A549 (cell line): Measurements from ENCODE around the gene RASGEF1C. TPM values are rescaled to one million over a fixed set of nuclear protein-coding genes. Genes with fewer than 3 reads are reported as not detected.

Experiments
- ATAC-seq, 2 experiments: fragments of 200-7000 bp in 1 of 2; fragments of >200 bp in 1 of 2; cut with Nextera tagmentation in 1 of 2; cut with Tn5 transposase in 1 of 2; 3 replicates each; pipeline versions ENCODE4 v1.8.0 to v1.9.1; 2018 to 2020; ENCODE audit warnings: mild to moderate bottlenecking in 1 of 2, moderate library complexity in 1 of 2
- CTCF ChIA-PET: fragments of 300-600 bp; sonication (Branson Sonifier 250); formaldehyde crosslinking; extraction: SDS; loops from one replicate; lab custom pipeline; 2021; ENCODE audit warnings: antibody characterized with exemption, inconsistent platforms; lab: Yijun Ruan, JAX
- POLR2A ChIA-PET: fragments of 350-600 bp; formaldehyde crosslinking; extraction: SDS; loops from one replicate; lab custom pipeline; 2021; ENCODE audit warnings: antibody characterized with exemption, inconsistent platforms; lab: Yijun Ruan, JAX
- DNase-seq, 2 experiments: peaks; one replicate each; pipeline versions ENCODE4 v3.0.0 to v3.0.0-alpha.2; 2011 to 2016; ENCODE audit warnings: low read depth in 1 of 2, low spot score in 1 of 2
- FAIRE-seq: peaks from 2 replicates; lab custom pipeline; 2011; peaks lifted over from hg19 to GRCh38; lab: Jason Lieb, UNC
- H3K27ac ChIP-seq, 2 experiments: fragments of >200 bp; sonication (Bioruptor Twin); formaldehyde crosslinking; 3 replicates each; pipeline ENCODE4 v1.5.1; 2016 to 2017
- H3K4me1 ChIP-seq: fragments of >200 bp; sonication (Bioruptor Twin); formaldehyde crosslinking; 3 replicates; pipeline ENCODE4 v1.6.1; 2016
- H3K4me2 ChIP-seq: fragments of >200 bp; sonication (Bioruptor Twin); formaldehyde crosslinking; 3 replicates; pipeline ENCODE4 v1.6.1; 2016
- H3K4me3 ChIP-seq: fragments of >200 bp; sonication (Bioruptor Twin); formaldehyde crosslinking; 3 replicates; pipeline ENCODE4 v1.5.1; 2016
- H3K9me3 ChIP-seq: fragments of >200 bp; sonication (Bioruptor Twin); formaldehyde crosslinking; 3 replicates; pipeline ENCODE4 v1.6.1; 2016
- BHLHE40 ChIP-seq: IDR thresholded peaks from 2 replicates; pipeline ENCODE4 v1.6.1; 2012; ENCODE audit warnings: low read depth, low read length, inconsistent platforms
- CBX8 ChIP-seq: fragments of 200-600 bp; sonication (generic); IDR thresholded peaks from 2 replicates; pipeline ENCODE4 v1.6.1; 2016
- CHD2 ChIP-seq: fragments of 150-350 bp; IDR thresholded peaks from 2 replicates; pipeline ENCODE4 v1.6.1; 2014; ENCODE audit warnings: low read length; ENCODE audit not compliant: partially characterized antibody
- CHD4 ChIP-seq: fragments of 200-600 bp; sonication (generic); IDR thresholded peaks from 2 replicates; pipeline ENCODE4 v1.6.1; 2016; ENCODE audit warnings: antibody characterized with exemption, mild to moderate bottlenecking, borderline replicate concordance
- EHF ChIP-seq: fragments of 250-450 bp; sonication (Bioruptor Pico); IDR thresholded peaks from 2 replicates; pipeline ENCODE4 v1.5.0; 2020; ENCODE audit warnings: mild to moderate bottlenecking
- EP300 ChIP-seq, 2 experiments: fragments of >200 bp; sonication (Bioruptor Twin); formaldehyde crosslinking; IDR thresholded peaks; 2 replicates in 1 of 2; 3 replicates in 1 of 2; pipeline ENCODE4 v1.6.1; 2016 to 2017
- ESRRA ChIP-seq: fragments of 150-350 bp; IDR thresholded peaks from 2 replicates; pipeline ENCODE4 v1.6.1; 2014; ENCODE audit warnings: mild to moderate bottlenecking, low read length, borderline replicate concordance
- FOXS1 ChIP-seq: fragments of 250-450 bp; sonication (Bioruptor Pico); IDR thresholded peaks from 2 replicates; pipeline ENCODE4 v1.5.0; 2020; ENCODE audit warnings: mild to moderate bottlenecking, moderate library complexity
- HDAC2 ChIP-seq: fragments of 200-600 bp; sonication (generic); IDR thresholded peaks from 2 replicates; pipeline ENCODE4 v1.6.1; 2016
- HEYL ChIP-seq: fragments of 250-450 bp; sonication (Bioruptor Pico); IDR thresholded peaks from 2 replicates; pipeline ENCODE4 v1.8.0; 2021; ENCODE audit warnings: mild to moderate bottlenecking, moderate library complexity
- HOXA7 ChIP-seq: fragments of 250-450 bp; sonication (Bioruptor Pico); IDR thresholded peaks from 2 replicates; pipeline ENCODE4 v1.5.0; 2020; ENCODE audit warnings: mild to moderate bottlenecking, moderate library complexity
- HOXB13 ChIP-seq: fragments of 250-450 bp; sonication (Bioruptor Pico); IDR thresholded peaks from 2 replicates; pipeline ENCODE4 v1.5.0; 2020; ENCODE audit warnings: low read depth, mild to moderate bottlenecking, moderate library complexity
- HOXB5 ChIP-seq: fragments of 250-450 bp; sonication (Bioruptor Pico); IDR thresholded peaks from 2 replicates; pipeline ENCODE4 v1.5.0; 2020; ENCODE audit warnings: mild to moderate bottlenecking, moderate library complexity
- JUNB ChIP-seq: fragments of >200 bp; sonication (Bioruptor Twin); formaldehyde crosslinking; IDR thresholded peaks from 2 replicates; pipeline ENCODE4 v1.6.1; 2016
- KDM1A ChIP-seq: fragments of 200-600 bp; sonication (generic); IDR thresholded peaks from 2 replicates; pipeline ENCODE4 v1.6.1; 2016; ENCODE audit warnings: low read depth, mild to moderate bottlenecking
- MYC ChIP-seq: IDR thresholded peaks from 2 replicates; pipeline ENCODE4 v1.6.1; 2012; ENCODE audit warnings: mild to moderate bottlenecking, inconsistent platforms, low read length, improper control_type of control experiment, borderline replicate concordance
- NR3C1 ChIP-seq: fragments of >200 bp; sonication (Bioruptor Twin); formaldehyde crosslinking; IDR thresholded peaks from 3 replicates; pipeline ENCODE4 v1.6.1; 2017
- PHF8 ChIP-seq: fragments of 200-600 bp; sonication (generic); IDR thresholded peaks from 2 replicates; pipeline ENCODE4 v1.6.1; 2016; ENCODE audit warnings: low read depth, mild to moderate bottlenecking, antibody characterized with exemption, moderate library complexity, borderline replicate concordance
- RAD21 ChIP-seq, 2 experiments: fragments of >200 bp in 1 of 2; sonication (Bioruptor Twin) in 1 of 2; formaldehyde crosslinking in 1 of 2; IDR thresholded peaks in 1 of 2; conservative IDR thresholded peaks in 1 of 2; 2 replicates in 1 of 2; 3 replicates in 1 of 2; pipeline ENCODE4 v1.6.1; 2012 to 2018; ENCODE audit warnings: inconsistent platforms in 1 of 2
- RARB ChIP-seq: fragments of 250-450 bp; sonication (Bioruptor Pico); IDR thresholded peaks from 2 replicates; pipeline ENCODE4 v1.8.0; 2021; ENCODE audit warnings: mild to moderate bottlenecking, moderate library complexity
- RNF2 ChIP-seq: fragments of 200-600 bp; sonication (generic); IDR thresholded peaks from 2 replicates; pipeline ENCODE4 v1.6.1; 2016; ENCODE audit warnings: low read depth, mild to moderate bottlenecking, antibody characterized with exemption, moderate library complexity, borderline replicate concordance
- SMC3 ChIP-seq: fragments of >200 bp; sonication (Bioruptor Twin); formaldehyde crosslinking; IDR thresholded peaks from 3 replicates; pipeline ENCODE4 v1.6.1; 2018; ENCODE audit warnings: inconsistent platforms
- TFCP2L1 ChIP-seq: fragments of 250-450 bp; sonication (Bioruptor Pico); IDR thresholded peaks from 2 replicates; pipeline ENCODE4 v1.5.0; 2021; ENCODE audit warnings: mild to moderate bottlenecking
- ZSCAN20 ChIP-seq: fragments of 250-450 bp; sonication (Bioruptor Pico); IDR thresholded peaks from 2 replicates; pipeline ENCODE4 v1.8.0; 2022; ENCODE audit warnings: mild to moderate bottlenecking, moderate library complexity
- WGBS: methylation state at CpG from one replicate; pipeline ENCODE4 v1.1.6; 2017; ENCODE audit errors: missing lambda C conversion rate; 5-methylcytosine and 5-hydroxymethylcytosine counted together
- polyA plus RNA-seq, 4 experiments: library from polyadenylated mRNA; depleted of rRNA in 3 of 4; stranded (reverse); fragments of >200 nt; fragmentation: RNase III in 1 of 4; extraction: RNeasy Plus Mini Kit Qiagen cat#74134 plus additional on column Dnase treatment in 1 of 4; gene quantifications; 2 replicates in 3 of 4; 3 replicates in 1 of 4; pipeline ENCODE4 v1.2.3, GENCODE V29; 2011 to 2017
- TF ChIP-seq, protein P1 (sequence below): fragments of >200 bp; sonication (Bioruptor Twin); formaldehyde crosslinking; IDR thresholded peaks from 2 replicates; pipeline ENCODE4 v1.6.1; 2016
- TF ChIP-seq, protein P2 (sequence below): IDR thresholded peaks from 2 replicates; pipeline ENCODE4 v1.6.1; 2012; ENCODE audit warnings: low read depth, borderline replicate concordance

Gene RASGEF1C
- polyA plus RNA-seq, 2 of the 4 experiments (the other 2 are of a cell fraction) = 0.12 TPM; not detected in 1

DNA sequence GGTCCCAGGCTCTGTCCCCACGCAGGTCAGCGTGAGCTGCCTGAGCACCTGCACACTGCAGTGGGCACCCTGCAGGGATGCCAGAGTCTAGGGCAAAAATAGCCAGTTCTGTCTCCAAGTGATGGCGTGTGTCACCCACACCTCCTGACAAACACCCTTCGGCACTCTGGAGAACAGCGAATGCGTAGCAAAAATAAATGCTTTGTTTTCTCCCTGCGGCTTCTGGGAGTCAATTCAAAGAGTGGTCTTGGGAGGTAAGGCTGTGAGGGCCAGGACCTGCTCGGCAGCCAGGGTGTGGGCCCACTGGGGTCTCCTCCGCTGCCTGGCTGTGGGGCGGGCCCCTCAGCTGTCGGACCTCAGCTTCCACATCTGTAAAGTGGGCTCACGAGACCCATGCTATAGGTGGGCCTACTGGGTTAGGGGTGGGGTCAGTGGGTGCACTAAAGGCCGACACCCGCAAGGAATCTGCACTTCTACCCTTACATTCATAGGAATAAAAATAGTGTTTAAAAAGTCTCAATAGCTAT lies 37.4 kb downstream of the RASGEF1C start:
- ATAC-seq = no peak
- POLR2A ChIA-PET = no interaction called here
- WGBS = 91% methylated on average over 12 of the region's 14 CpGs

GRCh38 chr5:180170810-180171567 lies 38.0 kb downstream of the RASGEF1C start:
- no peak overlapping the region for H3K27ac ChIP-seq
- no peak for FAIRE-seq
- no peak for TF ChIP-seq MYC
- TF ChIP-seq TFCP2L1 (CRISPR knock-in tag) = no peak
- TF ChIP-seq HOXB13 (CRISPR knock-in tag) = no peak
- no peak for TF ChIP-seq ZSCAN20 (CRISPR knock-in tag)
- no peak for TF ChIP-seq HEYL (CRISPR knock-in tag)
- no peak for TF ChIP-seq RARB (CRISPR knock-in tag)
- no peak for TF ChIP-seq RAD21 (conservative IDR thresholded peaks at IDR 0.05 in 1 of 2, IDR thresholded peaks at IDR 0.05 in 1 of 2)
- TF ChIP-seq EHF (CRISPR knock-in tag) = no peak
- TF ChIP-seq, all 56 proteins: peak for 0
- Histone ChIP-seq H3K4me3 (no peak overlapping the region), H3K4me1 (peaks cover 3% of the 10 kb centered on the region; the same call in 1 of the 3 replicates), H3K4me2 (no peak overlapping the region), H3K9me3 (no peaks in the 10 kb centered on the region)
- POLR2A ChIA-PET = no interaction called here
- DNase-seq (no peak), ATAC-seq (no peak)
- CTCF ChIA-PET = interaction anchor here (2.0 kb wide), 1 partner anchor 9 kb away, joined by 4 read pairs; no protein-coding TSS in a partner anchor
- 49% methylated on average over 2 of the region's 19 CpGs for WGBS

More for the DNA sequence above, 37.4 kb downstream of the RASGEF1C start:
- Histone ChIP-seq H3K4me2 (no peak overlapping the region), H3K9me3 (no peaks in the 10 kb centered on the region)
- FAIRE-seq (no peak), DNase-seq (no peak)
- CTCF ChIA-PET = interaction anchor here (0.6 to 2.0 kb wide), 2 partner anchors 9 to 903 kb away, joined by 3 to 4 read pairs; no protein-coding TSS in a partner anchor
- TF ChIP-seq, protein P1, sequence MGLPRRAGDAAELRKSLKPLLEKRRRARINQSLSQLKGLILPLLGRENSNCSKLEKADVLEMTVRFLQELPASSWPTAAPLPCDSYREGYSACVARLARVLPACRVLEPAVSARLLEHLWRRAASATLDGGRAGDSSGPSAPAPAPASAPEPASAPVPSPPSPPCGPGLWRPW = no peak
- no peak for TF ChIP-seq RAD21 (conservative IDR thresholded peaks at IDR 0.05 in 1 of 2, IDR thresholded peaks at IDR 0.05 in 1 of 2)
- TF ChIP-seq, protein P2, sequence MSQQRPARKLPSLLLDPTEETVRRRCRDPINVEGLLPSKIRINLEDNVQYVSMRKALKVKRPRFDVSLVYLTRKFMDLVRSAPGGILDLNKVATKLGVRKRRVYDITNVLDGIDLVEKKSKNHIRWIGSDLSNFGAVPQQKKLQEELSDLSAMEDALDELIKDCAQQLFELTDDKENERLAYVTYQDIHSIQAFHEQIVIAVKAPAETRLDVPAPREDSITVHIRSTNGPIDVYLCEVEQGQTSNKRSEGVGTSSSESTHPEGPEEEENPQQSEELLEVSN = no peak
- no peak for TF ChIP-seq CBX8
- TF ChIP-seq HOXA7 (CRISPR knock-in tag) = no peak
- no peak for TF ChIP-seq ESRRA
- TF ChIP-seq RARB (CRISPR knock-in tag) = no peak
- TF ChIP-seq, all 56 proteins: peak for 0
- Histone ChIP-seq H3K4me1 (peaks cover 3% of the 10 kb centered on the region; the same call in 1 of the 3 replicates), H3K27ac (no peak overlapping the region), H3K4me3 (no peak overlapping the region)

DNA sequence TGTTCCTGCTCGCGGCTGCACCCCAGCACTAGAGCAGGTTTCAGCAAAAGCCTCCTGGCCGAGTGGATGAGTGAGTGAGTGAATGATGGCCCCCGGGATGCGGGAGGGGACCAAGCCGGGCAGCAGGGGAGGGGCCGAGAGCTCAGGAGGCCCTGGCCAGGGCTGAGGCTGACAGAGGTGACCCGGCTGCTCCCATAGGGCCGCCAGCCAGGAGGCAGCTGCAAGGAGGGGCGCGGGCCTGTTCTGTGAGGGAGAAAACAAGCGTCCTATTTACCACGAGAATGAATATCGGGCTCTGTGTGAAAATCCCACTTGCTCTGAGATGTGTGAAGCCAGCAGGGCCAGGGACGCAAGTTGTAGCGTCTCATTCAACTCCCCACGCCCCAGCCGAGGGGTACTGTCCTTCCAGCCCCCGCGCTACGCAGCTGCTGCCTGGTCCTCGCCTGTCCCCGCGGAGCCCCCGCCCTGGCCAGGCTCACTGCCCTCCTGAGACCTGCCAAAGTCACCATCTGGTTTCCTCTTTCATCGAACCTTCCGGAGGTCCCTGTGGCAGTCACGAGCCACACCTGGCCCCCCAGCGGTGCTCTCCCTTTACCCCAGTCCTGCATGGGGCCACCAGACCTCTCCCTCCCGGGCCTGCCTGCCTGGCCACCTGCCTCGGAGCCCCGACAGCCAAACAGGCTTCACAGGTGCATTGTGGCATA lies 38.8 kb downstream of the RASGEF1C start:
- ChIA-PET POLR2A (no interaction called here), CTCF (no interaction called here)
- ATAC-seq (no peak), DNase-seq (no peak), FAIRE-seq (no peak)
- Histone ChIP-seq H3K4me2 (no peak overlapping the region), H3K9me3 (no peaks in the 10 kb centered on the region), H3K4me1 (peaks cover 3% of the 10 kb centered on the region; the same call in 1 of the 3 replicates), H3K27ac (no peak overlapping the region), H3K4me3 (no peak overlapping the region)
- no peak for TF ChIP-seq JUNB
- TF ChIP-seq HOXA7 (CRISPR knock-in tag) = no peak
- no peak for TF ChIP-seq EP300 (IDR thresholded peaks at IDR 0.05)
- no peak for TF ChIP-seq FOXS1 (CRISPR knock-in tag)
- TF ChIP-seq HDAC2 = no peak
- TF ChIP-seq KDM1A = no peak
- no peak for TF ChIP-seq NR3C1
- no peak for TF ChIP-seq RNF2
- TF ChIP-seq CHD4 = no peak
- no peak for TF ChIP-seq HOXB13 (CRISPR knock-in tag)
- no peak for TF ChIP-seq HOXB5 (CRISPR knock-in tag)
- no peak for TF ChIP-seq RAD21 (conservative IDR thresholded peaks at IDR 0.05 in 1 of 2, IDR thresholded peaks at IDR 0.05 in 1 of 2)
- no peak for TF ChIP-seq CHD2
- TF ChIP-seq BHLHE40 = no peak
- TF ChIP-seq PHF8 = no peak
- no peak for TF ChIP-seq SMC3
- TF ChIP-seq, protein P1 = no peak
- WGBS = 76% methylated on average over 27 of the region's 32 CpGs
